H9 (cell line): ENCODE results near the gene MOGAT2. TPM values are rescaled to one million over a fixed set of nuclear protein-coding genes. Genes with fewer than 3 reads are reported as not detected.
A peak's percentile ranks its signal among the peaks of the same experiment; 100 is the strongest.

ENCODE experiments used
- DNase-seq: peaks from one replicate; pipeline ENCODE4 v3.0.0-alpha.2; 2017
- H2AFZ ChIP-seq: one replicate; pipeline ENCODE4 v1.6.1; 2013; ENCODE audit warnings: mild to moderate bottlenecking, low read length, control low read depth, moderate library complexity
- H2AK5ac ChIP-seq: 2 replicates; pipeline ENCODE4 v1.6.1; 2013; ENCODE audit warnings: low read length, control low read depth, mixed read lengths; ENCODE audit not compliant: insufficient read length
- H2BK120ac ChIP-seq: one replicate; pipeline ENCODE4 v1.6.1; 2013; ENCODE audit warnings: low read depth, mild to moderate bottlenecking, low read length, control low read depth, inconsistent platforms; ENCODE audit not compliant: poor library complexity, severe bottlenecking
- H2BK12ac ChIP-seq: 2 replicates; pipeline ENCODE4 v1.6.1; 2013; ENCODE audit warnings: low read length, control low read depth, mixed read lengths, low read depth; ENCODE audit not compliant: insufficient read length
- H2BK15ac ChIP-seq: 2 replicates; pipeline ENCODE4 v1.6.1; 2013; ENCODE audit warnings: low read depth, low read length, control low read depth
- H2BK20ac ChIP-seq: one replicate; pipeline ENCODE4 v1.6.1; 2013; ENCODE audit warnings: low read depth, mild to moderate bottlenecking, low read length, control low read depth, inconsistent platforms; ENCODE audit not compliant: poor library complexity, severe bottlenecking
- H2BK5ac ChIP-seq: 2 replicates; pipeline ENCODE4 v1.6.1; 2013; ENCODE audit warnings: low read length, control low read depth, mixed read lengths; ENCODE audit not compliant: insufficient read length
- H3K14ac ChIP-seq: 2 replicates; pipeline ENCODE4 v1.6.1; 2013; ENCODE audit warnings: low read length, control low read depth; ENCODE audit not compliant: insufficient read depth
- H3K18ac ChIP-seq: 2 replicates; pipeline ENCODE4 v1.6.1; 2013; ENCODE audit warnings: low read depth, mild to moderate bottlenecking, mixed read lengths, low read length, control low read depth; ENCODE audit not compliant: insufficient read length
- H3K23ac ChIP-seq: 2 replicates; pipeline ENCODE4 v1.6.1; 2013; ENCODE audit warnings: low read length, control low read depth, mixed read lengths, low read depth; ENCODE audit not compliant: insufficient read length
- H3K23me2 ChIP-seq: 2 replicates; pipeline ENCODE4 v1.6.1; 2013; ENCODE audit warnings: low read depth, mild to moderate bottlenecking, mixed read lengths, low read length, control low read depth; ENCODE audit not compliant: insufficient read length, poor library complexity, severe bottlenecking
- H3K27ac ChIP-seq: 2 replicates; pipeline ENCODE4 v1.5.1; 2013; ENCODE audit warnings: low read length, control low read depth, mixed read lengths, low read depth; ENCODE audit not compliant: insufficient read length
- H3K27me3 ChIP-seq: 2 replicates; pipeline ENCODE4 v1.6.1; 2013; ENCODE audit warnings: low read length, control low read depth, inconsistent platforms; ENCODE audit not compliant: insufficient read depth
- H3K4ac ChIP-seq: 2 replicates; pipeline ENCODE4 v1.6.1; 2013; ENCODE audit warnings: low read depth, mild to moderate bottlenecking, control low read depth, inconsistent platforms, low read length, moderate library complexity
- H3K4me1 ChIP-seq: 2 replicates; pipeline ENCODE4 v1.6.1; 2013; ENCODE audit warnings: low read length, control low read depth, inconsistent platforms; ENCODE audit not compliant: insufficient read depth
- H3K4me2 ChIP-seq: 2 replicates; pipeline ENCODE4 v1.6.1; 2013; ENCODE audit warnings: low read length, control low read depth, mixed read lengths; ENCODE audit not compliant: insufficient read length, insufficient read depth
- H3K56ac ChIP-seq: 2 replicates; pipeline ENCODE4 v1.6.1; 2013; ENCODE audit warnings: low read depth, mild to moderate bottlenecking, mixed read lengths, low read length, control low read depth; ENCODE audit not compliant: insufficient read length
- H3K79me1 ChIP-seq: 2 replicates; pipeline ENCODE4 v1.6.1; 2013; ENCODE audit warnings: low read depth, mild to moderate bottlenecking, moderate library complexity, low read length, control low read depth, inconsistent platforms; ENCODE audit not compliant: insufficient read depth, poor library complexity, severe bottlenecking
- H3K79me2 ChIP-seq: 2 replicates; pipeline ENCODE4 v1.6.1; 2013; ENCODE audit warnings: low read length, control low read depth, inconsistent platforms; ENCODE audit not compliant: insufficient read depth
- H3K9ac ChIP-seq: 2 replicates; pipeline ENCODE4 v1.6.1; 2013; ENCODE audit warnings: low read length, control low read depth, mixed read lengths; ENCODE audit not compliant: insufficient read length; ENCODE audit errors: extremely low read depth
- H3K9me3 ChIP-seq: one replicate; pipeline ENCODE4 v1.6.1; 2013; ENCODE audit warnings: low read depth, low read length, inconsistent platforms; ENCODE audit not compliant: control insufficient read depth
- H3T11ph ChIP-seq: one replicate; pipeline ENCODE4 v1.6.1; 2013; ENCODE audit warnings: mild to moderate bottlenecking, low read length, control low read depth, inconsistent platforms
- H4K20me1 ChIP-seq: one replicate; pipeline ENCODE4 v1.6.1; 2013; ENCODE audit not compliant: control insufficient read depth, insufficient read length, insufficient read depth
- H4K5ac ChIP-seq: 2 replicates; pipeline ENCODE4 v1.6.1; 2013; ENCODE audit warnings: low read depth, mild to moderate bottlenecking, mixed read lengths, low read length, control low read depth; ENCODE audit not compliant: insufficient read length
- H4K8ac ChIP-seq: replicated peaks from 2 replicates; pipeline ENCODE4 v1.6.1; 2013; ENCODE audit warnings: low read length, control low read depth, mixed read lengths, low read depth; ENCODE audit not compliant: insufficient read length
- H4K91ac ChIP-seq: 2 replicates; pipeline ENCODE4 v1.6.1; 2013; ENCODE audit warnings: low read depth, mild to moderate bottlenecking, moderate library complexity, mixed read lengths, low read length, control low read depth; ENCODE audit not compliant: insufficient read length
- H3K27ac Mint-ChIP-seq, 3 experiments: 2 replicates in 2 of 3; 3 replicates in 1 of 3; pipeline ENCODE4 v1.8.0; 2020 to 2021; ENCODE audit warnings: mixed read lengths in 3 of 3, mild to moderate bottlenecking in 1 of 3, moderate library complexity in 1 of 3
- H3K27me3 Mint-ChIP-seq: 2 replicates; pipeline ENCODE4 v1.8.0; 2021; ENCODE audit warnings: low read depth, mild to moderate bottlenecking, moderate library complexity, mixed read lengths
- H3K36me3 Mint-ChIP-seq, 3 experiments: 2 replicates in 2 of 3; 3 replicates in 1 of 3; pipeline ENCODE4 v1.8.0; 2020 to 2021; ENCODE audit warnings: low read depth in 3 of 3, mixed read lengths in 3 of 3; ENCODE audit not compliant: insufficient read depth in 1 of 3
- H3K4me1 Mint-ChIP-seq, 2 experiments: 2 replicates each; pipeline ENCODE4 v1.8.0; 2020; ENCODE audit warnings: mixed read lengths in 2 of 2
- H3K4me3 Mint-ChIP-seq, 2 experiments: 2 replicates in 1 of 2; 3 replicates in 1 of 2; pipeline ENCODE4 v1.8.0; 2020 to 2021; ENCODE audit warnings: mild to moderate bottlenecking in 2 of 2, mixed read lengths in 2 of 2, moderate library complexity in 1 of 2
- H3K9me3 Mint-ChIP-seq, 2 experiments: 2 replicates in 1 of 2; 3 replicates in 1 of 2; pipeline ENCODE4 v1.8.0; 2020; ENCODE audit warnings: mild to moderate bottlenecking in 2 of 2, mixed read lengths in 2 of 2, moderate library complexity in 1 of 2
- CTCF ChIP-seq: fragments of 200-600 bp; sonication (generic); conservative IDR thresholded peaks from 3 replicates; pipeline ENCODE4 v1.8.0; 2021; ENCODE audit warnings: antibody characterized with exemption, mild to moderate bottlenecking
- WGBS: extraction: QIAGEN DNeasy Blood & Tissue Kit; methylation state at CpG from one replicate; pipeline ENCODE4 v1.1.7; 2013; ENCODE audit warnings: missing lambda C conversion rate, low lambda C conversion rate, mixed read lengths; ENCODE audit not compliant: insufficient read length; ENCODE audit errors: extremely low coverage; 5-methylcytosine and 5-hydroxymethylcytosine counted together
- total RNA-seq: library from RNA; stranded (reverse); gene quantifications from 2 replicates; pipeline ENCODE4 v1.2.1, GENCODE V29; 2021

Gene MOGAT2
- total RNA-seq, 1 experiment from 2014 or later, result not detected

GRCh38 chr11:75733431-75734107 lies 15.9 kb downstream of the MOGAT2 start:
- Histone ChIP-seq H3K27me3 (no peaks in the 10 kb centered on the region), H2BK15ac (no peak overlapping the region), H2BK12ac (no peak overlapping the region), H3K79me2 (no peaks in the 10 kb centered on the region), H2BK120ac (no peak overlapping the region), H2BK5ac (no peak overlapping the region), H2AK5ac (no peak overlapping the region), H3K9me3 (no peaks in the 10 kb centered on the region), H4K8ac (no peak overlapping the region), H3K14ac (no peak overlapping the region), H2BK20ac (no peak overlapping the region), H3K23ac (no peak overlapping the region), H2AFZ (no peak overlapping the region), H3K4me2 (no peak overlapping the region), H3K79me1 (no peaks in the 10 kb centered on the region), H3K27ac (no peak overlapping the region), H3K9ac (no peak overlapping the region), H3K4ac (no peak overlapping the region), H4K20me1 (no peaks in the 10 kb centered on the region), H3K23me2 (no peaks in the 10 kb centered on the region), H3K56ac (no peak overlapping the region), H3K18ac (no peak overlapping the region), H3T11ph (no peak overlapping the region), H4K91ac (no peak overlapping the region), H4K5ac (no peak overlapping the region), H3K4me1 (no peaks in the 10 kb centered on the region)
- Mint-ChIP-seq H3K27me3 (peaks cover 14% of the 10 kb centered on the region), H3K4me3 (no peak overlapping the region), H3K9me3 (no peaks in the 10 kb centered on the region), H3K4me1 (no peaks in the 10 kb centered on the region; a peak in 1 of 4 replicates), H3K27ac (peak overlapping the region in 1 of 3 experiments; percentile 31; a peak in 1 of 7 replicates), H3K36me3 (no peaks in the 10 kb centered on the region; a peak in 1 of 7 replicates)
- TF ChIP-seq CTCF, result no peak
- WGBS, result no CpG with 5 or more reads among the region's 5 CpGs
- no peak for DNase-seq
